ENCODE measurements around the gene PRPF39. TPM values are rescaled to one million over a fixed set of nuclear protein-coding genes. Genes with fewer than 3 reads are reported as not detected.

The PRPF39 gene
- total RNA-seq, 1 donor from 2014 or later: 46.7 TPM

DNA sequence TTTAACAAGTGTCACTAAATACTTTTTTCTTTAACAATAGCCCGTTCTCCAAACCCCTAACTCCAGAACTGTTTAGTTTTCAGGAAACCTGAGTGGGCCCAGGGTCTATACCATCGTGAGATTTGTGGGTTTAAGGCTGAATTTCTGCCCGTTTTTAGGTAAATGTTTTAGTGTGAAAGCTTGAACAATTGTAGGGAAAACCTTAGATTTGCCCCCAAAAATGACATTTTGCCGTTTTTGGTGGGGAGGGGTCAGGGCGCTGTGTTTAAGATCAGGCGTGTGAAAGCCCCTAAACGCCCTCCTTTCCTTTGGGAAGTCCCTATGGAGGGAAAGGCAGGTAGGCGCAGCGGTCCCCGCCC, 320 bp upstream of the PRPF39 start:
- TF ChIP-seq, protein P1, sequence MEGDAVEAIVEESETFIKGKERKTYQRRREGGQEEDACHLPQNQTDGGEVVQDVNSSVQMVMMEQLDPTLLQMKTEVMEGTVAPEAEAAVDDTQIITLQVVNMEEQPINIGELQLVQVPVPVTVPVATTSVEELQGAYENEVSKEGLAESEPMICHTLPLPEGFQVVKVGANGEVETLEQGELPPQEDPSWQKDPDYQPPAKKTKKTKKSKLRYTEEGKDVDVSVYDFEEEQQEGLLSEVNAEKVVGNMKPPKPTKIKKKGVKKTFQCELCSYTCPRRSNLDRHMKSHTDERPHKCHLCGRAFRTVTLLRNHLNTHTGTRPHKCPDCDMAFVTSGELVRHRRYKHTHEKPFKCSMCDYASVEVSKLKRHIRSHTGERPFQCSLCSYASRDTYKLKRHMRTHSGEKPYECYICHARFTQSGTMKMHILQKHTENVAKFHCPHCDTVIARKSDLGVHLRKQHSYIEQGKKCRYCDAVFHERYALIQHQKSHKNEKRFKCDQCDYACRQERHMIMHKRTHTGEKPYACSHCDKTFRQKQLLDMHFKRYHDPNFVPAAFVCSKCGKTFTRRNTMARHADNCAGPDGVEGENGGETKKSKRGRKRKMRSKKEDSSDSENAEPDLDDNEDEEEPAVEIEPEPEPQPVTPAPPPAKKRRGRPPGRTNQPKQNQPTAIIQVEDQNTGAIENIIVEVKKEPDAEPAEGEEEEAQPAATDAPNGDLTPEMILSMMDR (IDR thresholded peaks at IDR 0.05; ENCODE audit: partially characterized antibody, unreplicated experiment): no peak
- Mint-ChIP-seq H3K27ac (ENCODE audit: unreplicated experiment) (peak overlapping the region; percentile 12), H3K27me3 (ENCODE audit: unreplicated experiment) (peaks cover 4% of the 10 kb centered on the region), H3K4me3 (ENCODE audit: unreplicated experiment) (peak overlapping the region; percentile 84), H3K9me3 (ENCODE audit: unreplicated experiment) (peaks cover 3% of the 10 kb centered on the region), H3K36me3 (ENCODE audit: unreplicated experiment) (no peaks in the 10 kb centered on the region), H3K4me1 (ENCODE audit: low read depth, unreplicated experiment) (peaks cover 8% of the 10 kb centered on the region)
- no peak for DNase-seq

DNA sequence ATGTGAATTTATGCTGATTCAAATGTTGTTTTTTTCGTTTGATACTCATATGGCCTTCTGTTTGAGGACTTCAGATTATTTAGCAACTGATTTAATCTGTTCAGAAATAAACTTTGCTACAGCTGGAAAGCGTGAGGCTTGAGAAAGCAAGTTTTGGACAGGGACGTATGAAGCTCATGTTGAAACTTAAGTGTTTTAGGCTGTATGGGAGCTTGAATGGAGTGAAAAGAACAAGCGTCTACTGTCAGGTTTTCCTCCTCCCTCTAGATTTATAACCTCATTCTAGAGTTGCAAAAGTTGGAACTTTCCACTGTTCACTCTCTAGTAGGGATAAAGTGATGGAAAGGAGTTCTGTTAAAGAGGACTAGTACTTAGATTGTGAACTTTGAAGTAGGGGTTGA, 1.0 kb downstream of the PRPF39 start:
- Mint-ChIP-seq H3K36me3 (ENCODE audit: unreplicated experiment) (no peaks in the 10 kb centered on the region), H3K4me3 (ENCODE audit: unreplicated experiment) (peak overlapping the region; percentile 96), H3K4me1 (ENCODE audit: low read depth, unreplicated experiment) (peaks cover 8% of the 10 kb centered on the region), H3K27me3 (ENCODE audit: unreplicated experiment) (peaks cover 4% of the 10 kb centered on the region), H3K27ac (ENCODE audit: unreplicated experiment) (peak overlapping the region; percentile 59), H3K9me3 (ENCODE audit: unreplicated experiment) (peaks cover 3% of the 10 kb centered on the region)
- TF ChIP-seq, protein P1 (IDR thresholded peaks at IDR 0.05; ENCODE audit: partially characterized antibody, unreplicated experiment): no peak
- no peak for DNase-seq

DNA sequence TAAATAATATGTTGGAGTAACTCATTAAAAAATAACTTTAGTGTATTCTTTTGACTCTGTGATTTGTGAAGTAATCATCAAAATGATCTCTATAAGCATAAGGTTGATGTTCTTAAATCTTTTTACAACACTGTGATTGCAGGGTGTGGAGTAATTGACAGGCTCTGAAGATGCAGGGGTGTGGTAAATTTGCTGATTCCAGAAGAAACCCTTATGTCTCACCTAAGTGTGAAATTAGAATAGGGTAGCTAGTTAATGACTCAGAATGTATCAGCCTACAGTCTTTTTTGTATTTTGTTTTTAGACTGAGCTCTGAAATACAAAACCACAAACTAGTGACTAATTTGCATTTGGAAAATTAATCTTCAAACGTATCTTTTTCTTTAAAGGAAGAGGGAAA, 5.9 kb downstream of the PRPF39 start:
- Mint-ChIP-seq H3K36me3 (ENCODE audit: unreplicated experiment) (no peaks in the 10 kb centered on the region), H3K27me3 (ENCODE audit: unreplicated experiment) (no peaks in the 10 kb centered on the region), H3K4me3 (ENCODE audit: unreplicated experiment) (no peak overlapping the region), H3K27ac (ENCODE audit: unreplicated experiment) (no peak overlapping the region), H3K4me1 (ENCODE audit: low read depth, unreplicated experiment) (peaks cover 8% of the 10 kb centered on the region), H3K9me3 (ENCODE audit: unreplicated experiment) (no peaks in the 10 kb centered on the region)
- TF ChIP-seq, protein P1 (IDR thresholded peaks at IDR 0.05; ENCODE audit: partially characterized antibody, unreplicated experiment): no peak
- no peak for DNase-seq

DNA sequence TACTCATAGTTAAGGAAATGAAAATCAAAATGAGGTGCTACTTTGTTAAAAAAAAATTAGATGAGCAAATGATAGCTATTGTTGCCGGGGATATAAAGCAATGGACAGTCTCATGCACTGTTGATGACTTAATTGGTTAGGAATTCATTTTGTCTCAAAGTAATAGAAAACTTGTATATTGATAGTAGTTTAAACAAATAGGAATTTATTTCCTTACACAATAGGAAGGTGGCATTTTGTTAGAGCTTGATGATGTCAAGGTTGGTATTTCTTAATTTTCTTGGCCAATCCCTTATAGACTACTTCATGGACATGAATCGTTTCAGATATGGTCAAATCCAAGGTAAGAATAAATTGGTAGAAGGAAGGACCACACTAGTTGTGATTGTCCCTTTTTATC, 7.8 kb downstream of the PRPF39 start:
- Mint-ChIP-seq H3K36me3 (ENCODE audit: unreplicated experiment) (no peaks in the 10 kb centered on the region), H3K27me3 (ENCODE audit: unreplicated experiment) (no peaks in the 10 kb centered on the region), H3K4me3 (ENCODE audit: unreplicated experiment) (no peak overlapping the region), H3K9me3 (ENCODE audit: unreplicated experiment) (no peaks in the 10 kb centered on the region), H3K4me1 (ENCODE audit: low read depth, unreplicated experiment) (no peaks in the 10 kb centered on the region), H3K27ac (ENCODE audit: unreplicated experiment) (no peak overlapping the region)
- TF ChIP-seq, protein P1 (IDR thresholded peaks at IDR 0.05; ENCODE audit: partially characterized antibody, unreplicated experiment): no peak
- DNase-seq: no peak

DNA sequence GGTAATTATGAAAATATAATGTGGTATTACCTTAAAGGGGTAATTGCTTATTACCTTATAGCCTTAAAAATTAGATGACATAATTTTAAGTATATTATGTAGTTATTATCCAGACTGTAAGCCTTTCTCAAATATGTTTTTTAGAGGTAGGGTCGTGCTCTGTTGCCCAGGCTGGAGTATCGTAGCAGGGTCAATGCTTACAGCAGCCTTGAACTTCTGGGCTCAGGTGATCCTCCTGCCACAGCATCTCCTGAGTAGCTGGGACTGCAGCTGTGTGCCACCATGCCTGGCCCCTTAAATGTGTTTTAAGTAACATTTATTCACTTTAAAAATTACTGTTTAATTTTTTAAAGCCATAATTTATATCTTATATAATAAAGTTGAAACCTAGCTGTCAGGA, 10.4 kb downstream of the PRPF39 start:
- Mint-ChIP-seq H3K4me3 (ENCODE audit: unreplicated experiment) (no peak overlapping the region), H3K4me1 (ENCODE audit: low read depth, unreplicated experiment) (no peaks in the 10 kb centered on the region), H3K27me3 (ENCODE audit: unreplicated experiment) (no peaks in the 10 kb centered on the region), H3K27ac (ENCODE audit: unreplicated experiment) (no peak overlapping the region), H3K36me3 (ENCODE audit: unreplicated experiment) (no peaks in the 10 kb centered on the region), H3K9me3 (ENCODE audit: unreplicated experiment) (peaks cover 2% of the 10 kb centered on the region)
- DNase-seq: no peak
- TF ChIP-seq, protein P1 (IDR thresholded peaks at IDR 0.05; ENCODE audit: partially characterized antibody, unreplicated experiment): no peak

Data from glutamatergic neuron (in vitro differentiated cells).